ENCODE data around the gene CACNA2D1.

- TF ChIP-seq CTCF (IDR thresholded peaks at IDR 0.05) (no peak), POLR2A (IDR thresholded peaks at IDR 0.05) (no peak)
Observed at GRCh38 chr7:82268632-82269031, 174.9 kb downstream of the CACNA2D1 start.
